Spleen (tissue), 7 donors: ENCODE results near the gene DNPH1.

Source experiments
- CTCF ChIP-seq, 11 experiments: fragments of 200-600 bp in 7 of 11; fragments of 450-650 bp in 4 of 11; sonication (generic) in 4 of 11; IDR thresholded peaks in 8 of 11; conservative IDR thresholded peaks in 3 of 11; 1 replicate in 7 of 11; 2 replicates in 4 of 11; pipeline versions ENCODE4 v1.4.0 to v1.8.0; 2016 to 2021; ENCODE audit warnings: antibody characterized with exemption in 11 of 11, inconsistent platforms in 4 of 11, mild to moderate bottlenecking in 1 of 11
- POLR2A ChIP-seq, 3 donors: fragments of 450-650 bp; IDR thresholded peaks; one replicate each; pipeline ENCODE4 v1.5.1; 2017; ENCODE audit warnings: antibody characterized with exemption in 3 of 3, mild to moderate bottlenecking in 1 of 3
- POLR2AphosphoS5 ChIP-seq, 3 donors: sonication (generic); formaldehyde crosslinking; IDR thresholded peaks; one replicate each; pipeline ENCODE4 v1.5.1; 2017; ENCODE audit warnings: antibody characterized with exemption in 3 of 3
- donor health status: DM: no; HTN: no; CAD: no; lungs with moderate emphysema.
- donor health status: DM: no; HTN: no; CAD: no.
- donor health status: DM: no; HTN: no; CAD: no.

- TF ChIP-seq POLR2A (IDR thresholded peaks at IDR 0.05) (no peak), CTCF (IDR thresholded peaks at IDR 0.05 in 8 of 11, conservative IDR thresholded peaks at IDR 0.05 in 3 of 11) (no peak), POLR2AphosphoS5 (IDR thresholded peaks at IDR 0.05) (no peak)
Observed at GRCh38 chr6:43258807-43259686, 29.8 kb upstream of the DNPH1 start.
